ENCODE measurements around the gene RFC1.

Gene RFC1

DNA sequence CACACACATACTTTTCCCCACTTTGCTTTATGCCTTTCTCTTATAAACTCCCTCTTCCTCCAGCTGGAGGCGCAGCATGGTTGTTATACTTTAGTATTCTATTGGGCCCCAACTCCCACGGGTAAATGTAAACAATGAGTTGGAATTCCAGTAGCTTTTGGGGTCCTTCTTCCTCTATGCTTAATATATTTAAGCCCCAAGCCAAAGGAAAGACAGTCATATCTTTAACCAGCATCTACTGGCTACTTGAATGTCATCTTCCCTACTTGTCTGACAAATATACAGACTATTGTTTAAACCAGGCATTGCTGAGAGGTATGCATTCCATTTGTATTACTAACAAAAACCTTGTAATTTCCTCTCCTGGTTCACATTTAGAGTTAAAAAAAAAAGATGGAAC, 110.9 kb downstream of the RFC1 start:
- H3K4me3 ChIP-seq (replicated peaks; ENCODE audit: low read depth, low read length) = no peak overlapping the region
- peak; percentile 11 for DNase-seq (ENCODE audit: extremely low read depth, low read depth)
- TF ChIP-seq, protein P1, sequence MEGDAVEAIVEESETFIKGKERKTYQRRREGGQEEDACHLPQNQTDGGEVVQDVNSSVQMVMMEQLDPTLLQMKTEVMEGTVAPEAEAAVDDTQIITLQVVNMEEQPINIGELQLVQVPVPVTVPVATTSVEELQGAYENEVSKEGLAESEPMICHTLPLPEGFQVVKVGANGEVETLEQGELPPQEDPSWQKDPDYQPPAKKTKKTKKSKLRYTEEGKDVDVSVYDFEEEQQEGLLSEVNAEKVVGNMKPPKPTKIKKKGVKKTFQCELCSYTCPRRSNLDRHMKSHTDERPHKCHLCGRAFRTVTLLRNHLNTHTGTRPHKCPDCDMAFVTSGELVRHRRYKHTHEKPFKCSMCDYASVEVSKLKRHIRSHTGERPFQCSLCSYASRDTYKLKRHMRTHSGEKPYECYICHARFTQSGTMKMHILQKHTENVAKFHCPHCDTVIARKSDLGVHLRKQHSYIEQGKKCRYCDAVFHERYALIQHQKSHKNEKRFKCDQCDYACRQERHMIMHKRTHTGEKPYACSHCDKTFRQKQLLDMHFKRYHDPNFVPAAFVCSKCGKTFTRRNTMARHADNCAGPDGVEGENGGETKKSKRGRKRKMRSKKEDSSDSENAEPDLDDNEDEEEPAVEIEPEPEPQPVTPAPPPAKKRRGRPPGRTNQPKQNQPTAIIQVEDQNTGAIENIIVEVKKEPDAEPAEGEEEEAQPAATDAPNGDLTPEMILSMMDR (IDR thresholded peaks at IDR 0.05; ENCODE audit: low read depth, low read length, missing control alignments) = peak; percentile 14

DNA sequence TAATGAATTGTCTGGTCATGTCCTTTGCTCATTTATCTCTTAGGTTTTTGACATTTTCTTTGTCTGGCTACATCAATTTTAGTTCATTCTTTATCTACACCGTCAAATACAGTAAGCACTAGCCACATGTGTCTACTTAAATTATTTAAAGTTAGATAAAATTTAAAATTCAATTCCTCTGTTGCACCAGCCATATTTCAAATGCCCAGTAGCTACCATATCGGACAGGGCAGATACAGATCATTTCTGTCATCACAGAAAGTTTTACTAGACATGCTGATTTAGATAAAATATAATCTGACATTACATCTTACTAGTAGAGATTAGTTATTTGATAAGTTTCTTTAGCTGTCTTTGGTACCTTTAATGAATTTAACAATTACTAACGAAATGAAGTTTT, 122.7 kb downstream of the RFC1 start:
- DNase-seq (ENCODE audit: extremely low read depth, low read depth) = no peak
- TF ChIP-seq, protein P1 (IDR thresholded peaks at IDR 0.05; ENCODE audit: low read depth, low read length, missing control alignments) = no peak
- H3K4me3 ChIP-seq (replicated peaks; ENCODE audit: low read depth, low read length) = no peak overlapping the region

All from HFF-Myc (cell line).